OCI-LY7 (cell line): Measurements from ENCODE around the gene KDM8.

ENCODE experiments used
- EZH2phosphoT487 ChIP-seq: fragments of 200-600 bp; sonication (generic); IDR thresholded peaks from 2 replicates; pipeline ENCODE4 v1.6.1; 2018; ENCODE audit warnings: low read depth, borderline replicate concordance, mild to moderate bottlenecking, mixed run types, antibody characterized with exemption, low read length, moderate library complexity, mixed read lengths
- TF ChIP-seq, protein P1 (sequence below): fragments of 200-600 bp; sonication (generic); conservative IDR thresholded peaks from 2 replicates; pipeline ENCODE4 v1.5.1; 2014; ENCODE audit warnings: mild to moderate bottlenecking, antibody characterized with exemption, low read length, moderate library complexity, mixed read lengths

DNA sequence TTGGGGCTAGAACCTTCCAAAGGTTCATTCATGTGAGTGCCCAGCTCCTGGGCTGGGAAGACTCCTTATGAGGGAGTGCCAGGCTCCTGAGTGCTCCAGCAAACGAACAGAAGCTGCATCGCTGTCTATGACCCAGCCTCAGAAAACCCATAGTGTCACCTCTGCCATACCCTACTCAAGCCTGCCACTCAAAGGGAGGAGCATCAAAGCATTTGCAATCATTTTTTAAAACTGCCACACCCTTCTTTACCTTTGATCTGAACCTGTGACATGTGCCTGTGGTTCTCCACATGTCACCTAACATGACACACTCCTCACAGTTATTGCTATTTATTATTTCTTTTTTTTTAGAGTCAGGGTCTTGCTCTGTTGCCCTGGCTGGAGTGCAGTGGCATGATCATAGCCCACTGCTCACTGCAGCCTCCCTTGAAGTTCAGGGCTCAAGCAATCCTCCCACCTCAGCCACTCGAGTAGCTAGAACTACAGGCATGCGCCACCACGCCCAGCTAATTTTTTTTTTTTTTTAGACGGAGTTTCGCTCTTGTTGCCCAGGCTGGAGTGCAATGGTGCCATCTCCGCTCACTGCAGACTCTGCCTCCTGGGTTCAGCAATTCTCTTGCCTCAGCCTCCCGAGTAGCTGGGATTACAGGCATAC, 7.3 kb upstream of the KDM8 start:
- TF ChIP-seq, protein P1, sequence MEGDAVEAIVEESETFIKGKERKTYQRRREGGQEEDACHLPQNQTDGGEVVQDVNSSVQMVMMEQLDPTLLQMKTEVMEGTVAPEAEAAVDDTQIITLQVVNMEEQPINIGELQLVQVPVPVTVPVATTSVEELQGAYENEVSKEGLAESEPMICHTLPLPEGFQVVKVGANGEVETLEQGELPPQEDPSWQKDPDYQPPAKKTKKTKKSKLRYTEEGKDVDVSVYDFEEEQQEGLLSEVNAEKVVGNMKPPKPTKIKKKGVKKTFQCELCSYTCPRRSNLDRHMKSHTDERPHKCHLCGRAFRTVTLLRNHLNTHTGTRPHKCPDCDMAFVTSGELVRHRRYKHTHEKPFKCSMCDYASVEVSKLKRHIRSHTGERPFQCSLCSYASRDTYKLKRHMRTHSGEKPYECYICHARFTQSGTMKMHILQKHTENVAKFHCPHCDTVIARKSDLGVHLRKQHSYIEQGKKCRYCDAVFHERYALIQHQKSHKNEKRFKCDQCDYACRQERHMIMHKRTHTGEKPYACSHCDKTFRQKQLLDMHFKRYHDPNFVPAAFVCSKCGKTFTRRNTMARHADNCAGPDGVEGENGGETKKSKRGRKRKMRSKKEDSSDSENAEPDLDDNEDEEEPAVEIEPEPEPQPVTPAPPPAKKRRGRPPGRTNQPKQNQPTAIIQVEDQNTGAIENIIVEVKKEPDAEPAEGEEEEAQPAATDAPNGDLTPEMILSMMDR = no peak
- no peak for TF ChIP-seq EZH2phosphoT487
